Measurements from ENCODE around the gene LGALS14. TPM values are rescaled to one million over a fixed set of nuclear protein-coding genes. Genes with fewer than 3 reads are reported as not detected.
A peak's percentile ranks its signal among the peaks of the same experiment; 100 is the strongest.

Gene LGALS14
- total and polyA plus RNA-seq, 10 of the 15 experiments (the other 5 are each of a cell fraction or from before 2014, with no cell fraction given): 5.1 to 34.6 (median 7.3) TPM

GRCh38 chr19:39679791-39680168 lies 24.5 kb upstream of the LGALS14 start:
- intact Hi-C loops (cut with micrococcal nuclease; ENCODE audit: unreplicated experiment): loop anchor here (1.0 to 5.0 kb wide), 3 partner anchors 21 to 293 kb away; partner anchors contain the start of gene PSMC4
- Histone ChIP-seq H3K9me3 (replicated peaks; ENCODE audit: control insufficient read depth, insufficient read depth, low read length) (no peaks in the 10 kb centered on the region), H3K27me3 (replicated peaks in 1 of 2; ENCODE audit: control insufficient read depth in 2 of 2, insufficient read depth in 2 of 2, low read length in 1 of 2) (no peaks in the 10 kb centered on the region), H3K36me3 (ENCODE audit: control insufficient read depth in 2 of 2, insufficient read depth in 2 of 2, low read length in 1 of 2) (peaks cover 0 to 11% of the 10 kb centered on the region in 2 experiments; a peak in 1 of 4 replicates), H3K4me2 (ENCODE audit: control insufficient read depth, insufficient read depth) (peak overlapping the region; percentile 98), H4K20me1 (ENCODE audit: control insufficient read depth, insufficient read depth) (no peaks in the 10 kb centered on the region), H3K4me1 (ENCODE audit: control insufficient read depth, insufficient read depth, low read length) (peaks cover 61% of the 10 kb centered on the region), H3K79me2 (ENCODE audit: control insufficient read depth, insufficient read depth, low read length) (peaks cover 23% of the 10 kb centered on the region), H2AFZ (ENCODE audit: control insufficient read depth, low read depth, low read length) (peak overlapping the region; percentile 20; the same call in 1 of the 2 replicates), H3K9ac (ENCODE audit: control insufficient read depth, insufficient read depth, low read length) (peak overlapping the region; percentile 97), H3K4me3 (peak overlapping the region; percentile 86), H3K27ac (ENCODE audit: control insufficient read depth, insufficient read depth) (peak overlapping the region; percentile 98)
- ChIA-PET POLR2A (interaction anchor here (0.7 to 3.4 kb wide), 5 partner anchors 13 to 167 kb away, joined by 3 to 16 read pairs (median 3); partner anchors contain the start of gene FBL), CTCF (interaction anchor here (1.0 to 9.7 kb wide), 7 partner anchors 21 to 164 kb away, joined by 3 to 136 read pairs (median 4); partner anchors contain the start of gene LGALS14), SMC1A (ENCODE audit: uncharacterized antibody, unreplicated experiment) (interaction anchor here (1.1 to 10.7 kb wide), 4 partner anchors 20 to 164 kb away, joined by 4 to 266 read pairs (median 26); partner anchors contain the start of gene FBL), RAD21 (ENCODE audit: unreplicated experiment) (interaction anchor here (1.0 to 8.6 kb wide), 5 partner anchors 19 to 166 kb away, joined by 3 to 234 read pairs (median 11); partner anchors contain the start of genes FBL and LGALS14)
- DNase-seq (ENCODE audit: low read depth, low spot score) (no peak), FAIRE-seq (no peak), ATAC-seq (peak; percentile 43)
- in situ Hi-C loops (cut with MboI): loop anchor here (5.0 kb wide), 1 partner anchor 158 kb away; no protein-coding TSS in a partner anchor
- WGBS (ENCODE audit: insufficient coverage, insufficient replicate concordance, low lambda C conversion rate, missing lambda C conversion rate): 9% methylated on average over 3 of the region's 3 CpGs
- TSS peak; percentile 83 for BruUV-seq (replicated peaks)
- TF ChIP-seq BCL3 (IDR thresholded peaks at IDR 0.05; ENCODE audit: borderline replicate concordance, insufficient read depth, low read depth, low read length, poor library complexity, severe bottlenecking): peak; percentile 80
- no peak for TF ChIP-seq CBX5 (IDR thresholded peaks at IDR 0.05; ENCODE audit: low read depth)
- TF ChIP-seq POLR2AphosphoS2 (IDR thresholded peaks at IDR 0.05; ENCODE audit: low read depth, low read length): 0 out of 2 replicates have a peak, but pooled peaks have one; percentile 2
- no peak for TF ChIP-seq NR2C1 (IDR thresholded peaks at IDR 0.05)
- TF ChIP-seq RB1 (IDR thresholded peaks at IDR 0.05; ENCODE audit: borderline replicate concordance): no peak
- no peak for TF ChIP-seq RBBP5 (conservative IDR thresholded peaks at IDR 0.05)
- TF ChIP-seq IKZF2 (IDR thresholded peaks at IDR 0.05): peak in 1 of 2 experiments; percentile 28; a peak in 1 of 4 replicates
- TF ChIP-seq SKIL (IDR thresholded peaks at IDR 0.05; ENCODE audit: low read depth, poor library complexity, severe bottlenecking): no peak
- 0 out of 2 replicates have a peak, but pooled peaks have one; percentile 36 for TF ChIP-seq TAF1 (IDR thresholded peaks at IDR 0.05; ENCODE audit: borderline replicate concordance, low read depth, low read length)
- no peak for TF ChIP-seq SRF (IDR thresholded peaks at IDR 0.05; ENCODE audit: low read depth in 2 of 2, low read length in 2 of 2)
- TF ChIP-seq RELB (IDR thresholded peaks at IDR 0.05; ENCODE audit: low read depth): 0 out of 2 replicates have a peak, but pooled peaks have one; percentile 12
- no peak for TF ChIP-seq CUX1 (IDR thresholded peaks at IDR 0.05; ENCODE audit: insufficient replicate concordance, low read depth, low read length)

Data from GM12878 (cell line).